Effector memory CD4-positive, alpha-beta T cell (primary cell): ENCODE measurements around the gene LOXL1.

Experiments
- DNase-seq, 3 donors: peaks; one replicate each; pipeline ENCODE4 v3.0.0-alpha.2; 2020
- H3K27ac ChIP-seq: 2 replicates; pipeline ENCODE4 v1.7.0; 2013; ENCODE audit warnings: mild to moderate bottlenecking, low read length, moderate library complexity; ENCODE audit not compliant: insufficient read depth, poor library complexity, severe bottlenecking
- H3K27me3 ChIP-seq: replicated peaks from 2 replicates; pipeline ENCODE4 v1.7.0; 2013; ENCODE audit warnings: mild to moderate bottlenecking, low read length; ENCODE audit not compliant: insufficient read depth, control insufficient read depth, poor library complexity, severe bottlenecking
- H3K36me3 ChIP-seq: 2 replicates; pipeline ENCODE4 v1.7.0; 2013; ENCODE audit warnings: mild to moderate bottlenecking, low read length, moderate library complexity; ENCODE audit not compliant: control insufficient read depth, insufficient read depth
- H3K4me1 ChIP-seq: 2 replicates; pipeline ENCODE4 v1.7.0; 2013; ENCODE audit warnings: low read length, mild to moderate bottlenecking; ENCODE audit not compliant: control insufficient read depth, insufficient read depth, poor library complexity, severe bottlenecking
- H3K4me3 ChIP-seq: 2 replicates; pipeline ENCODE4 v1.7.0; 2013; ENCODE audit warnings: low read length, low read depth, mild to moderate bottlenecking; ENCODE audit not compliant: insufficient read depth, poor library complexity, severe bottlenecking
- H3K9me3 ChIP-seq: 2 replicates; pipeline ENCODE4 v1.7.0; 2013; ENCODE audit warnings: mild to moderate bottlenecking, low read length, moderate library complexity; ENCODE audit not compliant: control insufficient read depth

The LOXL1 gene

DNA sequence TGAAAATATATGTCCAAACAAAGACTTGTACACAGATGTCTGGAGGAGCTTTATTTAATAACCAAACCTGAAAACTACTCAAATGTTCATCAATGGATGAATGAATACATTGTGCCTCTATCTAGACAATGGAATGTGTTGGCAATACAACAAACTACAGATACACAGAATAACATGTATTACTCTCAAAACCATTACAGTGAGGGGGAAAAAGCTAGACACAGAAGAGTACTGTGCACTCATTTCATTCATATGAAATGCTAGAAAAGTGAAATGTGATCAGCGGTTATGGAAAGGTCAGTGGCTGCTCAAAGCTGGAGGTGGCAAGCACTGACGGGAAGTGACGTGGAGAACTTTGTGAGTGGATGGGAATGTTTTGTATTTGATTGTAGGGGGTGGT is 52.6 kb downstream of the LOXL1 start:
- DNase-seq, result no peak
- Histone ChIP-seq H3K4me1 (no peaks in the 10 kb centered on the region), H3K27ac (no peak overlapping the region), H3K9me3 (no peaks in the 10 kb centered on the region), H3K36me3 (no peaks in the 10 kb centered on the region), H3K27me3 (no peaks in the 10 kb centered on the region), H3K4me3 (no peak overlapping the region)

DNA sequence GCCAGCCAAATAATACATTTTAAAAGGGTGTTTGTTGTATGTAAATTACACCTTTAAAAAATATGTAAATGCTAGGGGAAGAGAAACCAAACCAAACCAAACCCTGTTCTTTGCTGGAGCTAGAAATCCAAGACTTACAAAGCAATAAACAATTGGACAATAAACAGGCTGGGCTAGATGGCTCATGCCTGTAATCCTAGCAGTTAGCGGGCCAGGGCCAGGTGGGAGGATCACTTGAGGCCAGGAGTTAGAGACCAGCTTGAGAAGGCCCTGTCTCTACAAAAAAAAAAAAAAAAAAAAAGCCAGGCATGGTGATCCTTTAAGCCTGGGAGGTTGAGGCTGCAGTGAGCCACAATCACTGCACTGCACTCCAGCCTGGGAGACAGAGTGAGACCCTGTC is 53.4 kb downstream of the LOXL1 start:
- DNase-seq, result no peak
- H3K4me1 ChIP-seq, result no peaks in the 10 kb centered on the region
- H3K4me3 ChIP-seq, result no peak overlapping the region
- H3K36me3 ChIP-seq, result no peaks in the 10 kb centered on the region
- H3K27ac ChIP-seq, result no peak overlapping the region
- no peaks in the 10 kb centered on the region for H3K9me3 ChIP-seq
- no peaks in the 10 kb centered on the region for H3K27me3 ChIP-seq

DNA sequence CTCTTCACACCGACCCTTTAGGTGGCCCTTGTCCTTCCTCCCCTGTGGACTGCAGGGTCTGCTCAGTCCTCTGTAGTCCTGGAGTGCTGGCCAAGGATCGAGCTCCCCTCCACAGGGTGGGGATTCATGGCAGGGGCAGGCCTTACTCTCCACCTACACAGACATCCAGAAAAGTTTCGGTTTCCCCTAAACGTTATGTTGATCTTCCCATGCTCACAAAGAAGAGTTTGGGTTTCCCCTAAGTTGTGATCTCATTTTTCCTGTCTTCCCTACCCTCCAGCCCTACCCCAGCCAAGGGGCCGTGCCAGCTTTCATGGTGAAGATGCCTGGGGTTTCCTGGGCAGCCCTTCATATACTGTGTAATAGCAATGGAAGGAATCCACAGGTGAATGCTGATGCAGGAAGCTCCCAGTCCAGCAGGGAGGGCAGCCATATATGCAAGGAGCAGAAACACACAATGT is 55.5 kb downstream of the LOXL1 start:
- no peak for DNase-seq
- H3K27ac ChIP-seq, result no peak overlapping the region
- H3K4me3 ChIP-seq, result no peak overlapping the region
- H3K4me1 ChIP-seq, result no peaks in the 10 kb centered on the region
- no peaks in the 10 kb centered on the region for H3K27me3 ChIP-seq
- H3K9me3 ChIP-seq, result no peaks in the 10 kb centered on the region
- no peaks in the 10 kb centered on the region for H3K36me3 ChIP-seq

DNA sequence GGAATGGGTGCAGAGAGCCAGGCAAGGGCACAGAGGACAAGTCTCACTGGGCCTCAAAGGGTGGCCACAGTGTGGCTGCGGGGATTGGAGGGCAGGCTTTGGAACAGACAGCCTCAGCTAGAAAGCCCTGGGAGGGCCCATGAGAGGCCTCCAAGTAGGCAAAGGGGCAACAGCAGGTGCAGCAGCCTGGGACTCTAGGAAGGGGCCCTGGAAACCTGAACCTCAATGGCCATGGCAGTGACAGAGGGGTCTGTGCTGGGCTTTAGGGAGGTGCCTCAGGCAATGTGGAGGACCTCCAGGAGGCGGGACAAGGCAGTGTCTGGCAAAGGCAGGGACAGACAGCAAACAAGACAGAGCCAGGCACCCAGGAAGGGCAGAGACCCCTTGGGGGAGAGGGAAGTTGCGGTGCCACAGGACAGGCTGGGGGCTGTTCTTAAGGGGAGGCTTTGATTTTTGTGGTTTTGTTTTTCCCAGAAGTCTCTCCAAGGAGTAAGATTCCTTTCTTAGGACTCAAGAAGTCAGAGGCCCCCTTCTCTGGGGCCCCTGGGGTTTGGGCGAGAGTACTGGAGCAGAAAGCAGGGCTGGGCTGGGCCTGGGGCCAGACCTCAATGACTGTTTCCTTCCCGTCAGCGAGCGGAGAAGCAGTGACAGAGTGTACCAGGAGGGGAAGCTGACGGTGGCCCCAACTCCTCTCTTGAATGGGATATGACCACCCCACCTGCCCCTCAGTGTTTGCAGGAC is 56.1 kb downstream of the LOXL1 start:
- Histone ChIP-seq H3K4me3 (no peak overlapping the region), H3K4me1 (no peaks in the 10 kb centered on the region), H3K27ac (no peak overlapping the region), H3K27me3 (no peaks in the 10 kb centered on the region), H3K36me3 (no peaks in the 10 kb centered on the region), H3K9me3 (no peaks in the 10 kb centered on the region)
- DNase-seq, result no peak

GRCh38 chr15:73983211-73983727 is 57.0 kb downstream of the LOXL1 start:
- Histone ChIP-seq H3K36me3 (peaks cover 1% of the 10 kb centered on the region), H3K4me1 (no peaks in the 10 kb centered on the region), H3K9me3 (no peaks in the 10 kb centered on the region), H3K27me3 (no peaks in the 10 kb centered on the region), H3K4me3 (no peak overlapping the region), H3K27ac (no peak overlapping the region)
- DNase-seq, result no peak

GRCh38 chr15:73983773-73984172 is 57.5 kb downstream of the LOXL1 start:
- Histone ChIP-seq H3K36me3 (peaks cover 3% of the 10 kb centered on the region), H3K4me3 (no peak overlapping the region), H3K27me3 (no peaks in the 10 kb centered on the region), H3K4me1 (no peaks in the 10 kb centered on the region), H3K27ac (no peak overlapping the region), H3K9me3 (no peaks in the 10 kb centered on the region)
- no peak for DNase-seq

- H3K27me3 ChIP-seq, result no peaks in the 10 kb centered on the region
- no peak overlapping the region for H3K4me3 ChIP-seq
- H3K36me3 ChIP-seq, result peaks cover 3% of the 10 kb centered on the region
- DNase-seq, result no peak
- H3K9me3 ChIP-seq, result no peaks in the 10 kb centered on the region
- H3K4me1 ChIP-seq, result no peaks in the 10 kb centered on the region
- no peak overlapping the region for H3K27ac ChIP-seq
Measured at GRCh38 chr15:73984208-73984979, 58.1 kb downstream of the LOXL1 start.

DNA sequence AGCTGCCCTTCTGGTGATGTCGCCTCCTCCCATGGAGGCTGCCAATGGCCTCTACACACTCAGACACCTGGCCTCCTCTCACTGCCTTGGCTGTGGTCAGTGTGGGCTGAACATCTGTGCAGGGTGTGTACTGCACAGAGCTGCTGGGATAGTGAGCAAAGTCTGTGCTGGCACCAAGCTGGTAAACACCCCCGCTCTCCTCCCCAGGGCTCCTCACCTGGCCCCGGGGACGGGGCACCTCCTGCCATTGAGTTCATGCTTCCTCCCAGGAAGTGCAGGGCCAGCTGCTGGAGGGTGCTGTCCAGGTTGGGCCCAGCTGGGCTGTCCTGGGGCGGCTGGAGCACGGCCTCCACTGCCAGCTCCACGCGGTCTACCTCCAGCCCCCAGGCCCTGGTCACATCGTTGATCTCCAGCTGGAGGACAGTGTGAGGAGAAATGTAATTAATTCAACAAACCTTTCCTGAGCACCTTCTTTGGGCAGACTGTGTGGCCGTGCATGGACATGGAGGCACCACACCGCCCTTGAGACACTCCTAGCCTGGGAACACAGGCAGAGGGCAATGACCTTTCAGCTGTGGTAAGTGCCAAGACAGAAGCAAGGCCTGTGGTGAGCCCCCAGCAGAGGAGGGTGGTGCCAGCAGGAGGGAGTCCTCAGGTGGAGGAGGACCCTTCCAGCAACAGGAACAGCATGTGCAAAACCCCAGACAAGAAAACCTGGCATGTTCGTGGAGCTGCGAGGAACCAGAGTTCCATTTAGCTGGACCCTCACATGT is 59.0 kb downstream of the LOXL1 start:
- Histone ChIP-seq H3K4me3 (no peak overlapping the region), H3K36me3 (peaks cover 3% of the 10 kb centered on the region), H3K9me3 (no peaks in the 10 kb centered on the region), H3K27ac (no peak overlapping the region), H3K27me3 (no peaks in the 10 kb centered on the region), H3K4me1 (no peaks in the 10 kb centered on the region)
- no peak for DNase-seq

GRCh38 chr15:73986055-73986775 is 60.0 kb downstream of the LOXL1 start:
- no peak overlapping the region for H3K27ac ChIP-seq
- H3K36me3 ChIP-seq, result peaks cover 3% of the 10 kb centered on the region
- no peaks in the 10 kb centered on the region for H3K9me3 ChIP-seq
- H3K4me3 ChIP-seq, result no peak overlapping the region
- no peak for DNase-seq
- no peaks in the 10 kb centered on the region for H3K27me3 ChIP-seq
- no peaks in the 10 kb centered on the region for H3K4me1 ChIP-seq
